GM21526 (cell line): ENCODE results near the gene TOMM6.
"Not testable (repeated sequence)": the region's sequence is repeated elsewhere in the genome, so short reads cannot be mapped to it uniquely, and the experiment has no call there.

ENCODE experiments used
- ATAC-seq: cut with Tn5 transposase; IDR thresholded peaks from one replicate; pipeline ENCODE4 v1.9.1; 2021; ENCODE audit warnings: moderate library complexity; ENCODE audit not compliant: unreplicated experiment, low FRiP score

Gene TOMM6

DNA sequence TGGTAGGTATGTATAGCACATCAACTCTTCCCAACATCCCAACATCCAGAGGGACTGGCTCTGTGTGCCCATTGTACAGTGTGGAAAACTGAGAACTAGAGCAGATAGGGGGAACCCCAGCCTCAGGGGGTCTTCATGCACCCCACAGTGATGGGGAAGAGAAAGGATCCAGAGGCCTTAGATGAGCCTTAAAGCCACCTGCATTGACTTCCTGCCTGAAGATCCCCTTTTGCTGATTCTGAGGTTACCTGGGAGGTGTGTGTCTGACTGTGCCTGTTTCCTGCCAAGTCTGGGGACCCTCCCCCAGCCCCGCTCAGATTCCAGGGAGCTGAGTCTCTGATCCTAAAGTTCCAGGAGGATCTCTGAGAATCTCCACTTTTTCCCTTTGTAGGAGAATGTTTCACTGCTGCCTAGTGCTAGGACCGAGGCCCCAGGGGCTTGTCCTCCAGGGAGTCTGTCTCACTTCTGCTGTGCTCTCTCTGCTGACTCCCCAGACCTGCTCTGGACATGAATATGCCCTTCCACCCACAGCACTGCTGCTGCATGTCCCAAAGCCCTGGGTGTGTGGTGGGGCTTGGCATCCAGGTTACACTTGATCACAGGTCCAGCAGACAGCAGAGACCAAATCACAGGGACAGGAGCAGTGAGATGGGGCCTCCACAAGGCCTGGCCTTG lies 27.5 kb upstream of the TOMM6 start:
- no peak for ATAC-seq

DNA sequence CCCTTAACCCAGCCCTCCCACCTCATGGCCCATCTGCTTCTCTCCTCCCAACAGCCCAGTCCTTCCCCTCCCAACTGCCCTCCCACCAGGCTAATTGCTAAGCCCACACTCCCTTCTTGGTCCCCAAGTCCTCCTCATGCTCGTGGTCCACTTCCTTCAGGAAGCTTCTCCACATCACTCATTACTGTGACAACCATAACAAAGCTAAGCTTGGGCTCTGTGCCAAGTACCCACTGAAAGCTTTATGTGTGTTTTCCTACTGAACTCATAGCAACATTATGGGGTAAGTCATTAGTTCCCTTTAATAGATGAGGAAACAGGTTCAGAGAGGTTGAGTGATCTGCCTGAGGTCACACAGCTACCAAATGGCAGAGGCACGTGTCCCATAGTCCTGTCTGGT lies 24.0 kb upstream of the TOMM6 start:
- no peak for ATAC-seq

DNA sequence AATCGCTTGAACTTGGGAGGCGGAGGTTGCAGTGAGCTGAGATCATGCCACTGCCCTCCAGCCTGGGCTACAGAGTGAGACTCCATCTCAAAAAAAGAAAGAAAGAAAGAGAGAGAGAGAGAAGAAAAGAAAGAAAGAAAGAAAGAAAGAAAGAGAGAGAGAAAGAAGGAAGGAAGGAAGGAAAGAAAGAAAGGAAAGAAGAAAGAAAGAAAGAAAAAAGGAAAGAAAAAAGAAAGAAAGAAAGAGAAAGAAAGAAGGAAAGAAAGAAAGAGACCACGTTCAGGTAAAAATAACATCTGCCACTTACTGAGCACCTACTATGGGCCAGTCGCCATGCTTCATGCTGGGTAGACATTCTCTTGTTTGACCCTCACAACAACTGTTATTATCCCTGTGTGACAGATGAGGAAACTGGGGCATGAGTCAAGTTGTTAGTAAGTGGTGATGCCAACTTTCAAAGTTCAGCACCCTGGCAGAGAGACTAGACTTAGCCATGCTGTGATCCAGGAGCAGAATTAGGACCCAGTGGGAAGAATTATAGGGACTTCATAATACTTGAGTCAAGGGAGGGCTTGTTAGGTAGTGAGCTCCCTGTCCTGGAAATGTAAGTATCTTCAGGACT lies 21.3 kb upstream of the TOMM6 start:
- ATAC-seq: not testable (repeated sequence)

DNA sequence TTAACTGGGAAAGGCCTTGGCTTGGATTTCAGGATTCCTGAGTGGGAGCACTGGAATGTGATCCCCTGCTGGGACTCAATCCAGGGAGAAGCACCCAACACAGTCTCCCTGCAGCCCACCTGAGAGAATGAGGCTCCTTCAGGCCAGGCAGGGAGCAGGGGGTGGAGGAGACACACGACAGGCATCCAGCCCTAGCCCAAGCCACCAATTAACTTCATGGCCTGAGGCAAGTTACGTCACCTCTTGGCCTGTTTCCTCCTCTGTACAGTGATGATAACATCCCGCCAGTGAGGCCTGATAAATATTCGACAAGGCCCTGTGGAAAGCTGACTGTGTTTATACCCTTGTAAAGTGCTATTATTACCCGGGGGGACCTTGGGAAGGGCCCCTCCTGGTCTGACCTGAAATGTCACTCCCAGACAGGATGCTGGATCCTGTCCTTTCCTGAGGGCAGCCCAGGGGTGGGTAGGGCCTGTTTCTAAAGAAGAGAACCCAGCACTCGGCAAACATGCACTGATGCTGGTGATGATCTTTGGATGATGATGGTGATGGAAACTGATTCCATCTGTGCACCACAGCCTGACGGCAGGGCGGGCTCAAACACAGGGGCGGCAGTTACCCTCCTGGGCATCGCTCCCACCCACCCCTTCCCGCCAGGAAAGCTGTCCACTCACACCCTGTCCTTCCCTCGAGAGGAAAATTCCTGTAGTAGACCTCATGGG lies 20.2 kb upstream of the TOMM6 start:
- ATAC-seq: no peak

DNA sequence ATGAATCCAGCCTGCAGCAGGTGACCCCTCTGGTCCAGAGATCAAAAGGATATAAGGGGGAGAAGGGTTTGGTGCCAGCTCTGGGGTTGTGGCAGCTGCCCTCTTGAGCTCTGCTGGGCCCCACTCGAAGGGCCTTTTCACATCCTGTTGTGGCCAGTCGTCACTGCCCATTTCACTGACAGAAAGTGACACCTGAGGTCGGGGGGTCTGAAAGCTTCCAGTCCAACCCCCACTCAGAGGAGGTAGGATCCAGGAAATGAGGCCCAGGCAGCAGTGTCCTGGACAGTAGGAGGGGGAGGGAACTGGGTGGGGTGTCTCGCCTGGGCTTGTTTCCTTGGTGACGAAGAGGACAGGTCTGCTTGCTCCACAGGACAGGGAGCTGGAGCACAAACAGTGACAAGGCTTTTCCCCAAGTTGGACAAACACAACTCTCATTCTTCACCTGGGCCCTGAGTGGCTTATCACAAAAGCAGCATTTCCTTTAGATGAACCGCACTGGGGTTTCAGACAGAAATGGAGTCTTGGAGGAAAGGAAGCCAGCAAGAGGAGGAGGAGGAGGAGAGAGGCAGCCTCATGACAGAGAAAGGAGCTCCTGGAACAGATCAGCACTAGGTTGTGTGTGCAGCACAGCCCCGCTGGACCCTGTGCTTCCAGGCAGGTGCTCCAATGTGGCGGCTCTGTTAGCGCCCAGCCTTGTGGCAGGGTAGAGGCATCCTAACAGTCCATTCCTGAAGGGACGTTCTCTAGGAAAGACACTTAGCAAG lies 18.8 kb upstream of the TOMM6 start:
- no peak for ATAC-seq

DNA sequence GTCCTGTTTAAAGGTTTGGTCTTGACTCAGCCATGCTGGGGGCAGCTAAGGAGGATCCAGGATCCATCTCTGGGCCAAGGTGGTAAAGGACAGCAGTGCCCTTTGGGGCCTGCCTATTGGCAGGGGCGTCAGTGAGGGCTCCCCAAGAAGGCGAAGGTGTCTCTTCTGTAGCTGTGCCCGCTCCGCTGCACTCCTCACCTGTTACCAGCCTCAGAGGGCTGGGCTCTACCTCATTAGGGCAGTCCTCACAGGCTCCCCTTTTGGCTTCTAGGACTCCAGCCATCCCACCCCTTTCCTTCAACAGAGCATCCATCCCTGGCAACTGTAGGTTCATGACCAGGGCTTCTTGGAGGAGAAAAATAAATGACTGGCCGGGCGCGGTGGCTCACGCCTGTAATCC lies 18.1 kb upstream of the TOMM6 start:
- no peak for ATAC-seq

DNA sequence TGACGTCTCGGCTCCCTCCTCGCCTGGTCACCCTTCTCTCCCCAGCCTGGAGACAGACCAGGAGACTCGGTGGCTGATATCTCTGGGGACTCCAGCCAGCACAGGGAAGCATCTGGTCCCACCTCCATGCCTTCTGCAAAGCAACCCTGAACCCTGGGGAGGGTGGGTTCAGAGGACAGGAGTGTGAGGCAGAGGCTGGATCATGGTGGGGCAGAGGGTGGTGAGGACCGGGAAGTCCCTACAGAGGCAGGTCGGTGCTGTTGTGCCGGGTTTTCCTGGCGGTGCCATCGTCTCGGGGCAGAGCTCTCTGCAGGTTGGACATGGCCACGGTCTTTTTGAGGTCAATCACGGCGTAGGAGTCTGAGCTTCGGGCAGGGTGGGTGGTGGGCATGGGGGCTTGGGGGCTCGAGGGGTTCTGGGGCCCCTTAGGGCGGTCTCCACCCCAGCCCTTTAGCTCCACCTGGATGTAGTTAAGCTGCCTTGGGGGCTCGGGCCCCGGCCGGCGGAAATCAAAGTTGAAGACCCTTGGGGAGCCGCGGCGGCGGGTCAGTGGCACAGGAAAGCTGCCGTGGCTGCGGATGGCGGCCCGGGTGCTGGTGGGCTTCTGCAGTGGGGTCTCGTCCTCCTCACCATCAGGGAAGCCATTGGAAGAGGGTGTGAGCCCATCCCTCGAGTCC lies 17.0 kb upstream of the TOMM6 start:
- no peak for ATAC-seq

DNA sequence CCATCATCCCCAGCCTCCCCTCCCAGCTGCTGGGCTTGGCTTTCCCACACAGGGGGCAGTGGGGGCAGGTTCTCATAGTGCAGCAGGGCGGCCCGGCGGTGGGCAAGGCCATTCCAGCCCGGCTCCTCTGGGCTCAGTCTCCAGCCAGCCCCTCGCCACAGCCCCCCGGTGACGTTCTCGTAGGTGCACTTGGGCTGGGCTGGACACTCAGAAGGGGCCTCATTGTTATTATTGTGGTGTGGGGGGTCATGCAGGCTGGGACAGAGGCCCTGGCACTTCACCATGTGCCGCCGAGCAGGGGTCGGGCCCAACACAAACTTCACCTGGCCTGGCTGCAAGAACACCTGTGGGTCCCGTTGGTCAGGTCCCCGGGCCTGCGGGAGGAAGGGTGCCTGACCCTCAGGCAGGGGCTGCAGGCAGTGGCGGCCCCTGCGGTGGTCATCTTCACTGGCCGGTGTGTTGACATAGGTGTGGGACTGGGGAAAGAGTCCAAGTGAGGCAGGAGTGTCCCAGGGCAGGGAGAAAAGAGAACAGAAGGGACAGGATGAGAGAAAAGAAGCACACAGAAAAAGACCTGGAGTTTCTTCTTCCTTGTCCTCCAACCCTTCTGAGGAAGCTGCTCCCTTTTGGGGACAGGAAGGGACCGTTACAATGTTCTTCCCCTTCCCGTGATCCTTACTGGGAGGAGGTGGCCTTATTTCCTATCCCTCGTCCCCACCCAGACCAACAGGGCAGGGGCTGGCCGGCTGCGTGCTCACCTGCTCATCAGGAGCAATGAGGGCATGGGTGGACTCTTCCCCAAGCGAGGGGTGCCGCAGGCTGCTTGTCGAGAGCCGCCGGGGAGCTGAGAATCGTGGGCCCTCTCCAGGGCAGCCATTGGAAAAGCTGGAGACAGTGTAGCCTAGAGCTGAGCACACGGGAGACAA lies 16.2 kb upstream of the TOMM6 start:
- ATAC-seq: no peak

DNA sequence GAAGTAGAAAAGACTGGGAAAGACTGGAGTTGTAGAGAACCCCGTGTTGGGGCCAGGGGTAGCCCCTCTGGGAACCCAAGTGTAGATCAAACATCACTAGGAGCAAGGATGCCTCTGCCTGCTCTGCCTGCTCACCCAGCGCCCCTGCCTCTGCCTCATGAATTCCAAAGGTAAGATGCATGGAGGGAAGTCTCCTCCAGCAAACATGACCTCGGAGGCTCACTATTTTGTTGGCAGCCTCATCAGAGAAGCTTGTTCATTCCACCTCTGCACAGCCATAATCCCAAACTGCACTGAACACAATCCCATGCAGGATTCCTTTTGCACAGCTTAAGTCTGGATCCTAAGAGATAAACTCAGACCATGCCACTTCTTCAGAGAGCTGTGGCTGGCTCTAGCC lies 12.7 kb upstream of the TOMM6 start:
- no peak for ATAC-seq

DNA sequence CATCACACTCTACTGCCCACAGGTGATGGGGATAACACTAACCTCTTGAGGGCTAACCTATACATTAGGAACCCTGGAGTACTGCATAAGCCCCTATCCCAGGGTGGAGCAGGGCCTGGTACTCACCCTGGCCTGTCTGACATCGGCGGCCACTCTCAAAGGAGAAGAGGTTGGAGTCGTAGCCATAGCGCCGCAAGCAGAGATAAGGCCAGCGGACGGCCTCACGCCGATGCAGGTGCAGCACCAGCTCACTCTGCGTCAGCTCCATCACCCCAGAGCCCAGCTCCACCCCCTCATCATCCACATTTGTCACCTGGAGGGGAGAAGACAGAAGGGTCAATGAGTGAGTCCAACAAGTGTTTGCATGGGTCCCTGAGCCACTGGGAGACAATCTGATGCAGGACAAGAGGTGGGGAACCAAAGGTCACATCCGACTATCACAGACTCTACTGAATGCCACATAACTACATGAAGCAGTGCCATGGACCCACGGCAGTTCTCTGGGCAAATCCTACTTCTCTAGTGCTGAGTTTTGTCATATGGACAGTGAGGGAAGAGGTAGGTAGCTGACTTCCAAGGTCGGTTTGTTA lies 12.1 kb upstream of the TOMM6 start:
- no peak for ATAC-seq

DNA sequence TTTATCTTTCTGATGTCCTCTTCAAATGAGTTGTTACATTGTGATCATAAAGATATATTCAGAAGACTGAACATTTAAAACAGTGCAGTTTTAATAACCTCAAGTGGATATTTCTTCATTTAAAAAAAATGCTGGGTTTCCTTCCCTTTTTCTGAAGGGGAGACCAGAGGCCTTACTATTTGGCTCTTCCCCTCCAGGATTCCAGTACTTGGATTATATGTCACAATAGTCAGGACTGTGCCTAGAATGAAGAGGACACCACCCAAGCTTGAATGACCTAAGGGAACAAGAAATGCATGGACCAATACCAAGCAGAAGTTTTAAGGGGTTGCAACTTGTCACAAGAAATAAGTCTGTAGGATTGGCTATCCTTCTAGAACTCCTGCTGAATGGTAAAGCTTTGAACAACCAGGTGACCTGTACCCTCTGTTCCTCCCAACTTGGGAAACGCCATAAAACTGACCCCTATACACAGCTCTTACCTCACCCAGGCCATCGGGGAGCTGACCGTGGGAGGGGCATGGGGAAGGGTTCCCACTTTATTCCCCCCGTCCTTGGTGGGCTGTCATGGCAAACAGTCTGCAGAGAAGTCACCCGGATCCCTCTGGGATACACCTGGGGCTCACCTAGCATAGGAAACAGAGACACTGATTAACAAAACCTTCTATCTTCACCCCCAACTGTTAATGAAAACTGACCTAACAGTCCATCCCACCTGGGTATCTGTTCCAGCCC lies 9.8 kb upstream of the TOMM6 start:
- ATAC-seq: no peak

DNA sequence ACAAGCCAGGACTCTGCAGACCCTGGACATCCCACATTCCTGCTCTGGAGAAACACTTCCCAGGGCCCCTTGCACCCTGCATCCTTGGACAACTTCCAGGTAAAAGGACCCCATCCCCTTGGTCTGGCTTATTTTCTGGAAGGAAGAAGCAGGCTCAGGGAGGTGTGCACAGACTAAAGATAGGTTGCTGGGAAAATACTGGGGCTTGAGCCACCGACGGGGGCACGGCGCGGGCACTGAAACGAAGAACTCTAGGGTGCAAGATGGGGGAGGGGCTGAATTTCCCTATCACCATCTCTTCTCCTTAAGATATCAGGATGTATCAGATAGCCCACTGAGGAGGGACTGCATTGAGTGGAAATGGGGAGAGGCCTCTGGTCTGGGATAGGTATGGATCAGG lies 8.6 kb upstream of the TOMM6 start:
- no peak for ATAC-seq

DNA sequence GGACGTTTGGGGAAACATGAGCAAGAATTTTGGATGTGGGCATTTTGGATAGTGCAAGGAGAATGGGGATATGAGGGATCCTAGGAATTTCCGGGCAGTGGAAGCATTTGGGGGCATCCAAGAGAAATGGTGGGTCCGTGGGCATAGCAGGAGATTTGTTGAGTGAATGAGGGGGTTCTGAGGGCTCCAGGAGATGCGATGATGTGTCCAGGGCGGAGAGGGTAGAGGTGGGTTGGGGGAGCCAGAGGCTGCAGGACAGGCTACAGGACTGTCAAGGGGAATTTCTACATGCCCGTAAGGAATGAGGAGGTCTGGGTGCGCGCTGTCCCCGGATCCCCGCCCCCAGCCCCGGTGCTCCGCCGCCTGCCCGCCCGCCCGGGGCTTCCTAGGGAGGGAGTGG lies 8.2 kb upstream of the TOMM6 start:
- no peak for ATAC-seq

DNA sequence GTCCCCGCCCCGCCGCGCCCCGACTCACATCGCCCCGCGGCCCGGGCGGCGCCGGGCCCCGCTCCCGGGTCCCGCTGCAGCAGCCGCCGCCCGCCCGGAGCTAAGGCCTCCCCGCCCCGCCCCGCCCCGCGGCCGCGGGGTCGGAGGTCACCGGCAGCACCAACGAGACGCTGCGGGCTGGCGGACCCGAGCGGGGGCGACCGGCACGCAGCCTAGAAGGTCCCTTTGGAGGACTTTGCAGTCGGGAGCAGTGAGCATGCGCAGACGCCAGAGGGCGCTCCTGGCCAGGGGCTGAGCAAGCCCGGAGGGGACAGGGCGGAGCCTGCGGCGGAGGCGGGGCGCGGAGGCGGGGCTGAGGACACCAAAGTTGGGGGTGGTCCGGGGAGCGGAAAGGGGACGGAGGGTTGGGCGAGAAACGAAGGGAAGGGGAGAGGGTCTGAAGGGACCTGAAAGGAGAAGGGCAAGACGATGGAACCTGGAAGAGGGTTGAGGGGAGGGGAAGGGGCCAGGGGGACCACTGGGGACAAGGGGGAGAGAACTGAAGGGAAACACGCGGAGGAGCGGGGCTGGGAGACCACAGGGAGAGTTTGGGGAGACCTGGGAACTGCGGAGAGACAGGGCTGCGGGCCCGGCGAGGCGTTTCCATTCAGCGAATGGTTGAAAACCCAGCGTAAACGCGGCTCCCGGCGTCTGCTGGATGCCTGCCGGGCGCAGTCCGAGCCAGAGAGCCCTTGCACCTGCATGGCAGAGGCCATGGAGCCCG lies 7.5 kb upstream of the TOMM6 start, which contains the start of gene FRS3:
Gene FRS3 (minus strand): TSS at position 113 of the 763 bp plus-strand sequence. CDS start 2,913 bp downstream, outside the sequence.
- peak; percentile 88 for ATAC-seq

DNA sequence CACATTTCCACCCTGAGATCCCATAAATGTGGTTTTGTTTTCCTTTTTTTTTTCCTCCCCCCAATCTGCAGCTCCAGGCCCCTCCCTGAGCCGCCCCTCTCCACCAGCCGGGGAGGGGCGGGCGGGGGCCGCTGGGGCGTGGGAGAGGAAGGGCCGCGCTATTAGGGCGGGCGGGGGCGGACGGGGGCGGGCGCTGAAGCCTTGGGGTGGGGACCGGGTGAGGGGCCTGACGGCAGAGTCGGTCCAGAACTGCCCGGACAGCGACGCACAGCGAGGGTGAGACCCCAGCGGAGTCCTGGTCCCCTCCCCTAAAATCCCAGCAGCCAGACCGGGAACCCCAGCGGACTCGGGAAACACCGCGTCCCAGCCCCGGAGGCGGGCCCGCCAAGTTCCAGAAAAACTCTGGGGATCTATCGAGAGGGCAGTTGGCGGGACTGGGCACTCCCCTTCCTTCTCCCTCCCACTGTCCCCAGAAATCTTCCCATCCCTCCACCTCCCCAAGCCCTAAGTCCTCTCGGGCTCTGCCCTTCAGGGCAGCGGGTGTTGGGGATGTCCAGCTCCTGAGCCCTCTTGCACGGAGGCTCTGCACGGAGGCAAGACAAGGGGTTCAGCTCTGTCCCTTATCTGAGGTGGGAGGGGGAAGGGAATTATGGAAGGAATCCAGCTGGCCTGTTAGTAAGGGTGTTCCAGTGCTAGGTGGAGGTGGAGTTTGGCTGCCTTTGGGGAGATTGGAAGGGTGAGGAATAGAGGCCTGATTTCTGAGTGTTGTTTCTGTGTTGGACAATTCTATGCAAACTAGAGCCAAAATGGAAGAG lies 6.7 kb upstream of the TOMM6 start, which contains the start of gene PRICKLE4:
Gene PRICKLE4 (plus strand): TSS at position 232 of the 815 bp plus-strand sequence. CDS start 2,692 bp downstream, outside the sequence.
- no peak for ATAC-seq

DNA sequence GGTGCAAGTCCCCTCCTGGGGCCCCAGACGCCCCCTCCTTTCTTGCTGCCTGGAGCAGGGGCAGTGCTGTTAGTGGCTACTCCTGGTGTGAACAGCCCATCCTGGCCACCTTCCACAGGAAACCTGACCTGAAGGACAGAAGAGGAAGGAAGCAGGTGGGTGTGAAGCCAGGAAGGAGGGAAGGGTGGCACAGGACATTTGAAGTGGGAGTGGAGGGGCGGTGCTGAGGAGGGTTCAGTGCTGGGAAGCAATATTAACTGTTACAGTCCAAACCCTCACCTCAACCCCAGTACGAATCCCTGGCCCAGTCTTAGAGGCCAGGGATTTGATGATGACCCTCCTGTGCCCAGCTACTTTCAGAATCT lies 6.1 kb upstream of the TOMM6 start:
- ATAC-seq: no peak
